ENCODE results near the gene HOXA3. TPM values are rescaled to one million over a fixed set of nuclear protein-coding genes. Genes with fewer than 3 reads are reported as not detected.

Gene HOXA3
- polyA plus RNA-seq, 1 donor: 19.1 TPM

DNA sequence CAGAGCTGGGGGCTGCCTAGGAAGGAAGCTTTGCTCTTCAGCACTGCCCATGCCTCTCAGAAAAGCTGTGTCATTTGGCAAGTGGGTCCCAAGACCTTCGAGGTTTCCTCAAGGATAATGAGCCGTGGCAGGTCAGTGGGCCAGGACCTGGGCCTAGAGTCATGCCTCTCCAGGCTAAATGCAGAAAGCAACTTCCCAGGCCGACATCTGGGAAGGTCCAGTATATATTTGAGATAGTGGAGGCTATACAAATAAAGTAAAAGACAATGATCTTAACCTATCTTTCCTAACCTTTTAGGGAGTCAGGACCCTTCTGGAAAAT is 24.1 kb upstream of the HOXA3 start:
- peaks cover 99% of the 10 kb centered on the region for H3K27me3 ChIP-seq (ENCODE audit: control insufficient read depth, insufficient read depth, low read length)
- H3K4me3 ChIP-seq (ENCODE audit: low read length): no peak overlapping the region
- no peak overlapping the region for H3K27ac ChIP-seq (ENCODE audit: low read length)

DNA sequence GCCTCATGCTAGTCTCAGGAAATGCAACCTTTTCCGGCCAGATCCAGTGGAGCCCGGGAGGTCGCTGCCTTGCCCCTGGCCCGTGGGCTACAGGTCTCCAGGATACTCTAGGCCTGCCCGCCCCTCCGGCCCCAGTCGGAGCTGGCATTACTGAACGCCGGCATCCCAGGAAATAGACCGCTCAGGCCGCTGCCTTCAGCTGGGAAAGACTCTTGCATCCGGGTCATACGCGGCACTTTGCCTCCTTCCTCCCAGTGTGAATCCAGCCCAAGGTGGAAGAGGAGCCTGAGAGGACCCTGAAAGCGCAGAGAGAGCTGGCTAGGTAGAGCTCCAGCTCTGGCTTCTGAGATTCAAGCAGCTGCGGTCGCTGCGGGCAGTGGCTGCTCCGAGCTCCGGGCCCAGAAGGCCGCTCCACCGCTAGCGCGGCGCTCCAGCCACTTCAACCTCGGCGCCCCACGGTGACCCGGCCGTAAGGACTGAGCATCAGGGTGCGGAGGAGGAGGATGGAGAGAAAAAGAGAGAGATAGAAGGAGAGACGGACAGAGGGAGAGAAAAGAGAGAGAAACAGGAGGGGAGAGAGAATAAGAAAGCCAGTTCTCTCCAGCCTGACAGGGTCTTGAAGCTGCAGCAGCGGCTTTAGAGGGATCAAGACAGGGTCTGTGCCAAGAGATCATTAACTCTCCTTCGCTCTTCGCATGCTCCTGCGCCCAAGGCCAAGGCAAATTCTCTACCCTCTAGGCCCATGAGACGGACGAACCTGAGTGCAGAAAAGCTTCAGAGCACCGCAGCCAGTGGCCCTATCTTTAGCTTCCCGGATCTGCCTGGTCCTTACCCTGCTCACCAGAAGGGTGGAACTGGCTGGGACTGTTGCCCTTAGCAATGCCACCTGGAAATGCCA is 23.5 kb upstream of the HOXA3 start:
- WGBS (ENCODE audit: insufficient coverage, low lambda C conversion rate): no CpG with 5 or more reads among the region's 40 CpGs
- H3K27ac ChIP-seq (ENCODE audit: low read length): no peak overlapping the region
- H3K4me1 ChIP-seq (ENCODE audit: control insufficient read depth, insufficient read depth, low read length): peaks cover 3% of the 10 kb centered on the region
- H3K9me3 ChIP-seq (ENCODE audit: control insufficient read depth, low read depth, low read length): peaks cover 16% of the 10 kb centered on the region
- H3K27me3 ChIP-seq (ENCODE audit: control insufficient read depth, insufficient read depth, low read length): peaks cover 98% of the 10 kb centered on the region
- H3K4me3 ChIP-seq (ENCODE audit: low read length): no peak overlapping the region
- DNase-seq: no peak
- H3K36me3 ChIP-seq (ENCODE audit: control insufficient read depth, insufficient read depth, low read length): no peaks in the 10 kb centered on the region

More for the DNA sequence above, 24.1 kb upstream of the HOXA3 start:
- no peak for DNase-seq
- no peaks in the 10 kb centered on the region for H3K36me3 ChIP-seq (ENCODE audit: control insufficient read depth, insufficient read depth, low read length)
- WGBS (ENCODE audit: insufficient coverage, low lambda C conversion rate): no CpG with 5 or more reads among the region's 3 CpGs
- peaks cover 16% of the 10 kb centered on the region for H3K9me3 ChIP-seq (ENCODE audit: control insufficient read depth, low read depth, low read length)
- peaks cover 3% of the 10 kb centered on the region for H3K4me1 ChIP-seq (ENCODE audit: control insufficient read depth, insufficient read depth, low read length)

DNA sequence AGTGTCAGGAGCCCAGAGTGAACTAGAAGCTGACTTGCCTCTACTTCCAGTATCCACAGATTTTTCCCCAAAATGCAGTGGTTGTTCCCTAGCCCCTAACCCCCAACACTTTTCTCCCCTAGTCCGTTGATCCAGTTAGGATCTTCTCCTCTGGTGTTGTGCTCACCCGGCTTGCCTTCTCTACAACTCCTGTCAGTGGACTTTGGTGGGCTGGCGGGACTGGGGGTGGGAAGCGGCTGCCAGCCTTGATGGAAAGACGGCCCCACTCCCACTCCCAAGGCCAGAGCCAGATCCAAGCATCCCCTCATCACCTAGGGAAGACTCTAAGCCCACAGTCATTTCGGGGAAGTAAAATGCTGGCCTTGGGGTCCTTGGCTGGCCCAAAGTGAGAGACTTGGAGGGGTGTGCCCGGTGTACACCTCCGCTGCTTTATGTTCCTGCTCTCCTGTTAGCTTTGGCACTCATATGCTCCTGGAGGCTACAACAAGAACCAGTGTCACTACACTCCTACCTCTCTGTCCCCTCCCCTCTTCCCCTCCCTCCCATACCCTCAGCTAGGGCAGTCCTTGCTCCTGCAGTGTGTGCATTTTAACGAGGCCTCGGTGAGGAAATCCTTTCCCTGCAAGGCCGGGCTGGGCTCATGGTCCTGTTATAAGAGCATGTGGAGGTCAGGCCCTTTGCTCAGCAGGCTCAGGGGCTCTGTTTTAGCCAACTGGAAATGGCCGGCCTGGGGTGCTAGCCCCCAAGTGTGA is 22.7 kb upstream of the HOXA3 start:
- Histone ChIP-seq H3K4me3 (ENCODE audit: low read length) (no peak overlapping the region), H3K9me3 (ENCODE audit: control insufficient read depth, low read depth, low read length) (peaks cover 17% of the 10 kb centered on the region), H3K27me3 (ENCODE audit: control insufficient read depth, insufficient read depth, low read length) (peaks cover 94% of the 10 kb centered on the region), H3K4me1 (ENCODE audit: control insufficient read depth, insufficient read depth, low read length) (peaks cover 3% of the 10 kb centered on the region), H3K27ac (ENCODE audit: low read length) (no peak overlapping the region), H3K36me3 (ENCODE audit: control insufficient read depth, insufficient read depth, low read length) (no peaks in the 10 kb centered on the region)
- no CpG with 5 or more reads among the region's 12 CpGs for WGBS (ENCODE audit: insufficient coverage, low lambda C conversion rate)
- DNase-seq: no peak

DNA sequence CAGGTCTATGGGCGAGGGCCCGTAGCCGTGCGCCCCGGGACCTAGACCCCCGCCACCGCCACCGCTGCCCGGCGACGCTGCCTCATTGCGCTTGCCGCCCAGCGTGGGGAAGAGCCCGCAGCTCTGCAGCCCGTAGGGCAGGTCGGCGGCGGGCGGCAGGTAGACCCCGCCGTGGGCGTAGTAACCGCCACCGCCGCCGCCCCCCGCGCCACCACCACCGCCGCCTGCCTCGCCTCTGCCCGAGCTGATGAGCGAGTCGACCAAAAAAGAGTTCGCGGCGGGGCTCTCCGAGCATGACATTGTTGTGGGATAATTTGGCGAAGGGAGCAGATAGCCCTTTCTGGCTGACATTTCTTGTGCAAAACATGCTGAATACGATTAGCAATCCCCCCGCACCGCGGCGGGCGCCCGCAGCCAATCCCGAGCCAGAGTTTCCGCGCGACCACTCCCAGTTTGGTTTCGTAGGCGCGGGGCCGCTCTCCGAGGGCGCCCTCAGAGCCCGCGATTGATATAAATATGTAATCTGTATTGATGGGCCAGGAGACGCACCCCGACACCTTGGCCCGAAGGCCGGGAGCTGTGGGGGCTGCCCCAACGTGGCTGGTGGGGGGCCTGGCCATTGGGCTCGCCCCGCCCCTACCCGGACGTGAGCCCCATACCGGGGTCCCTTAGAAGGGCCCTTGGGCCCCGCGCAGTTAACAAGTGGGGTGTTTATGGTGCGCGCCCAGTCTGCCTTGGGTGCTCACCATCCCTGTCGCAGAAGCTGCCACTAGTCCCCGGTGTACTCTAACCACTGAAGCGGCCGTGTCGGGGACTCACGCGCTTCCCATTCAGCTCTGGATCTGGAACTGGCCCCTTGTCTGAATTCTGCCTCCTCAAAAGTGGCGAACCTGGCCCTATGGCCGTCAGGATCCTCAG is 21.8 kb upstream of the HOXA3 start, which contains the start of gene HOXA10:
HOXA10 (minus strand) TSS at position 365 of the 918 bp plus-strand sequence; CDS start at position 351, 14 bp downstream.
- no peak for DNase-seq
- Histone ChIP-seq H3K36me3 (ENCODE audit: control insufficient read depth, insufficient read depth, low read length) (no peaks in the 10 kb centered on the region), H3K9me3 (ENCODE audit: control insufficient read depth, low read depth, low read length) (peaks cover 25% of the 10 kb centered on the region), H3K27ac (ENCODE audit: low read length) (no peak within 1 kb of the TSS), H3K4me3 (ENCODE audit: low read length) (peak within 1 kb of the TSS; percentile 35), H3K4me1 (ENCODE audit: control insufficient read depth, insufficient read depth, low read length) (peaks cover 3% of the 10 kb centered on the region), H3K27me3 (ENCODE audit: control insufficient read depth, insufficient read depth, low read length) (peaks cover 94% of the 10 kb centered on the region)
- no CpG with 5 or more reads among the region's 82 CpGs for WGBS (ENCODE audit: insufficient coverage, low lambda C conversion rate)

DNA sequence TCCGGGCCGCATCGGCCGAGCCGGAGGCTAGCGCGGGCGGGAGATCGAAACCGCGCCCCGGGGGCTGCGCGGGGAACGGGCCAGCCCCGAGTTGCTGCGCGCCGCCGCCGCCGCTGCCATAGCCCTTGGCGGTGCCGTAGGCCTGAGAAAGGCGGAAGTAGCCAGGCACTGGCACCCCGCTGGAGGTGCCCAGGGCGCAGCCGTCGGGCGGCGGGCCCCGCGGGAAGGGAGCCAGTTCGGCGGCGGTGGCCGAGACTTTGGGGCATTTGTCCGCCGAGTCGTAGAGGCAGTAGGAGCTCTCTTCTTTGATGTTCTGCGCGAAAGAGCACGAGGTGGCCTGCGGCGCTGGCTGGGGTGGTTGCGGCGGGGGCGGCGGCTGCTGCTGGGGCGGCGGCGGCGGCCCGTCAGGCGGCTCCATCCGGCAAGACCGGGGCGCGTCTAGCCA is 21.1 kb upstream of the HOXA3 start:
- H3K4me3 ChIP-seq (ENCODE audit: low read length): no peak overlapping the region
- peaks cover 30% of the 10 kb centered on the region for H3K9me3 ChIP-seq (ENCODE audit: control insufficient read depth, low read depth, low read length)
- WGBS (ENCODE audit: insufficient coverage, low lambda C conversion rate): no CpG with 5 or more reads among the region's 59 CpGs
- peaks cover 94% of the 10 kb centered on the region for H3K27me3 ChIP-seq (ENCODE audit: control insufficient read depth, insufficient read depth, low read length)
- peaks cover 3% of the 10 kb centered on the region for H3K4me1 ChIP-seq (ENCODE audit: control insufficient read depth, insufficient read depth, low read length)
- DNase-seq: no peak
- H3K36me3 ChIP-seq (ENCODE audit: control insufficient read depth, insufficient read depth, low read length): no peaks in the 10 kb centered on the region
- no peak overlapping the region for H3K27ac ChIP-seq (ENCODE audit: low read length)

DNA sequence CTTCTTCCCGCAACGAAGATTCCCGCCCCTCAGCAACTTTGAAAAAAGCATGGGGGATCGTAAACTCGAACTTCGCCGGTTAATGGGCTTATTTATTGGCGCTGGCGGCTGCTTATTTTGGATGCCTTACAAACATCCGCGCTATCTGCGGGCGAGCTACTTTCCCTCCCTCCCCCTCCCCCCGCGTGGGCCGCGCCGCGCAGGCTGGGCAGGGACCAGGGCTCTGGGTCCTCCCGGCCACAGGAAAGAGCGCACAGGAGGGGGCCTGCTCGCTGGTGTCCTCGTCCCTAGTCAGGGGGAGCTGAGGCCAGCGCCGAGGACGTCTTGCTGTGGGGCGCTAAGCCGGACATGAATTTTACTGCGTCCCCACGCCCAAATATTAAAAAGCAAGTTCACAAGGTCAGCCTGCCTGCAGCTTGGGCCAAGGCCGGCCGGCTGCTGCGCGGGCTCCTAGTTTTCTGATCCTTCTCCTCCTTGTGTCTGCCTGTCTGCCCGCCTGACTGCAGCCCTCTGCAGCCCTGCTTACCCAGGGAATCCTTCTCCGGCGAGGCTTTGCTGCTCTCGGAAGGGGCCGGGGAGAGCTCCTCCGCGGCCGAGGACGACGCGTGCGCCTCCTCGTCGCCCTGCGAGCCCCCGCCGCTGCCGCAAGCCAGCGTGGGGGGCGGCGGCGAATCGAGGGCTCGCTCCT is 20.6 kb upstream of the HOXA3 start:
- Histone ChIP-seq H3K36me3 (ENCODE audit: control insufficient read depth, insufficient read depth, low read length) (no peaks in the 10 kb centered on the region), H3K27ac (ENCODE audit: low read length) (no peak overlapping the region), H3K4me3 (ENCODE audit: low read length) (peak overlapping the region; percentile 35), H3K27me3 (ENCODE audit: control insufficient read depth, insufficient read depth, low read length) (peaks cover 94% of the 10 kb centered on the region), H3K4me1 (ENCODE audit: control insufficient read depth, insufficient read depth, low read length) (peaks cover 3% of the 10 kb centered on the region), H3K9me3 (ENCODE audit: control insufficient read depth, low read depth, low read length) (peaks cover 34% of the 10 kb centered on the region)
- WGBS (ENCODE audit: insufficient coverage, low lambda C conversion rate): no CpG with 5 or more reads among the region's 58 CpGs
- no peak for DNase-seq

DNA sequence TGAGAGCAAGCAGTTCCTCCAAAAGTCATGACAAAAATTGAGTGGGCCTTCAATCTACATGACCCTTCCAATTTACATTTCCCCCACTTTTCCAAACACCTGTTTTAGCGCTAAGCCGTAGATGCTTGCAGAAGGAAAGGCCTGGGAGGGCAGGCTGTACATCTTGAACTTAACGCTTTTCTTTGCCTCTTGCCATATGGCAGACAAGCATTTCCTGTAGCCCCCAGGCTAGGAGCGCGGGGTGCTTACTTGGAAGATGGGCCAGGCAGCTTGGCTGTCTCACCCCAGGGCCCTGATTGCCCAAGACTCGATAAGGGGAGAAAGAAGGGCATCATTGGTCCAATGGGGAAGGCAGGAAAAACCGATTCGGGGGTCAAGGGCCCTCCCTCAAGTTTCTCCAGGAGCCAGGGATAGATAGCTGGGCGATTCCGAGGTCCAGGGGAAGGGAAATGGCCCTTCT is 20.0 kb upstream of the HOXA3 start:
- peak overlapping the region; percentile 35 for H3K4me3 ChIP-seq (ENCODE audit: low read length)
- DNase-seq: no peak
- H3K4me1 ChIP-seq (ENCODE audit: control insufficient read depth, insufficient read depth, low read length): peaks cover 3% of the 10 kb centered on the region
- H3K27ac ChIP-seq (ENCODE audit: low read length): no peak overlapping the region
- H3K27me3 ChIP-seq (ENCODE audit: control insufficient read depth, insufficient read depth, low read length): peaks cover 94% of the 10 kb centered on the region
- WGBS (ENCODE audit: insufficient coverage, low lambda C conversion rate): no CpG with 5 or more reads among the region's 10 CpGs
- peaks cover 34% of the 10 kb centered on the region for H3K9me3 ChIP-seq (ENCODE audit: control insufficient read depth, low read depth, low read length)
- H3K36me3 ChIP-seq (ENCODE audit: control insufficient read depth, insufficient read depth, low read length): no peaks in the 10 kb centered on the region

DNA sequence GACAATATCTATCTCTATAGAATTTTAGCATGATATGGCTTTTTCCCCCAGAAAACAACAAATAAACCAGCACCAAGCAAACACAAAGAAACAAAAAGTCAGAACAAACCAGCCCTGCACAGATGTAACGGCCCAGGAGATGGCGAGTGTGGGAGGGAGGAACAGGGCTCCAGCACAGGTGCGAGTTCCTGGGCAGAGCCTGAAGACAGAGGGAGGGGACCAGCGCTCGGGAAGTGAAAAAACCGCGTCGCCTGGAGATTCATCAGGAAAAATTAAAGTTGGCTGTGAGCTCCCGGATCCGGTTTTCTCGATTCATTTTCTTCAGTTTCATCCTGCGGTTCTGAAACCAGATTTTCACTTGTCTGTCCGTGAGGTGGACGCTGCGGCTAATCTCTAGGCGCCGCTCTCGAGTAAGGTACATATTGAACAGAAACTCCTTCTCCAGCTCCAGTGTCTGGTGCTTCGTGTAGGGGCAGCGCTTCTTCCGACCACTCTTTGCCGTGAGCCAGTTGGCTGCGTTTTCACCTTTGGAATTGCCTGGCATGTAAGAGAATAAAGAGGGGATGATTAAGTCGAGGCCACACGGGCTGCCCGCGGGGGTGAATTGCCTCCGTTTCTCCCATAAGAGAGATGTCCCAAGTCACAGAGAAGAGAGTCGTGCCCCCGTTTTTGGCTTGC is 19.4 kb upstream of the HOXA3 start:
- no peak for DNase-seq
- H3K4me1 ChIP-seq (ENCODE audit: control insufficient read depth, insufficient read depth, low read length): peaks cover 3% of the 10 kb centered on the region
- H3K27me3 ChIP-seq (ENCODE audit: control insufficient read depth, insufficient read depth, low read length): peaks cover 94% of the 10 kb centered on the region
- no peak overlapping the region for H3K27ac ChIP-seq (ENCODE audit: low read length)
- no peak overlapping the region for H3K4me3 ChIP-seq (ENCODE audit: low read length)
- peaks cover 35% of the 10 kb centered on the region for H3K9me3 ChIP-seq (ENCODE audit: control insufficient read depth, low read depth, low read length)
- H3K36me3 ChIP-seq (ENCODE audit: control insufficient read depth, insufficient read depth, low read length): no peaks in the 10 kb centered on the region
- 0% methylated on average over 4 of the region's 30 CpGs for WGBS (ENCODE audit: insufficient coverage, low lambda C conversion rate)

DNA sequence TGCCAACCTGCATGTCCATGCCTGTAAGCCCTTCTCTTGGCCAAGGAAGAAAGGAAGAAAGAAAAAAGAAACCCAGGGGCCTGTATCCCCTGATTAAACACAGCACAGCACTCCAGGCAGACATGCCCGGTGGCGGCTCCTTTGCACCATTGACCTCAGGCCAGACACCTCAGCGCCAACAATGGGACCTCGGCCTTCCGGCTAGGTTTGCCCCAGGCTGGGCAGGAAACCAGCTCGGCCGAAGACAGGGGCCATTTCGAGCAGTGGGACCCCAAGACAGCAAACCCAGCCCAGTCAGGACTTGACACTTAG is 18.9 kb upstream of the HOXA3 start:
- H3K4me1 ChIP-seq (ENCODE audit: control insufficient read depth, insufficient read depth, low read length): peaks cover 3% of the 10 kb centered on the region
- no peak for DNase-seq
- H3K9me3 ChIP-seq (ENCODE audit: control insufficient read depth, low read depth, low read length): peaks cover 39% of the 10 kb centered on the region
- H3K36me3 ChIP-seq (ENCODE audit: control insufficient read depth, insufficient read depth, low read length): no peaks in the 10 kb centered on the region
- no peak overlapping the region for H3K4me3 ChIP-seq (ENCODE audit: low read length)
- H3K27me3 ChIP-seq (ENCODE audit: control insufficient read depth, insufficient read depth, low read length): peaks cover 94% of the 10 kb centered on the region
- no CpG with 5 or more reads among the region's 8 CpGs for WGBS (ENCODE audit: insufficient coverage, low lambda C conversion rate)
- no peak overlapping the region for H3K27ac ChIP-seq (ENCODE audit: low read length)
